Hepatocyte (in vitro differentiated cells): ENCODE measurements around the gene ACAN. TPM values are rescaled to one million over a fixed set of nuclear protein-coding genes. Genes with fewer than 3 reads are reported as not detected.

Experiments
- DNase-seq: peaks from one replicate; pipeline ENCODE4 v3.0.0-alpha.2; 2016; ENCODE audit warnings: low spot score
- H2AFZ ChIP-seq: fragments of 200-600 bp; sonication (generic); 2 replicates; pipeline ENCODE4 v1.6.0; 2016; ENCODE audit warnings: antibody characterized with exemption, mild to moderate bottlenecking
- H3K27ac ChIP-seq: fragments of 200-600 bp; sonication (generic); 2 replicates; pipeline ENCODE4 v1.5.1; 2016; ENCODE audit warnings: mild to moderate bottlenecking
- H3K27me3 ChIP-seq: fragments of 200-600 bp; sonication (generic); 2 replicates; pipeline ENCODE4 v1.6.1; 2016
- H3K36me3 ChIP-seq: fragments of 200-600 bp; sonication (generic); replicated peaks from 2 replicates; pipeline ENCODE4 v1.5.1; 2016; ENCODE audit warnings: low read depth; ENCODE audit not compliant: insufficient read depth
- H3K4me1 ChIP-seq: fragments of 200-600 bp; sonication (generic); 2 replicates; pipeline ENCODE4 v1.5.1; 2016; ENCODE audit warnings: mild to moderate bottlenecking, moderate library complexity; ENCODE audit not compliant: insufficient read depth
- H3K4me2 ChIP-seq: fragments of 200-600 bp; sonication (generic); 2 replicates; pipeline ENCODE4 v1.6.0; 2016
- H3K4me3 ChIP-seq: fragments of 200-600 bp; sonication (generic); 2 replicates; pipeline ENCODE4 v1.5.1; 2016; ENCODE audit warnings: mild to moderate bottlenecking
- H3K79me2 ChIP-seq: fragments of 200-600 bp; sonication (generic); 2 replicates; pipeline ENCODE4 v1.6.0; 2017; ENCODE audit warnings: mild to moderate bottlenecking
- H3K9me2 ChIP-seq: fragments of 200-600 bp; sonication (generic); replicated peaks from 2 replicates; pipeline ENCODE4 v1.6.0; 2017; ENCODE audit warnings: mild to moderate bottlenecking; ENCODE audit not compliant: insufficient read depth
- H3K9me3 ChIP-seq: fragments of 200-600 bp; sonication (generic); 2 replicates; pipeline ENCODE4 v1.5.1; 2016; ENCODE audit warnings: low read depth, mild to moderate bottlenecking
- H4K20me1 ChIP-seq: fragments of 200-600 bp; sonication (generic); 2 replicates; pipeline ENCODE4 v1.6.0; 2016; ENCODE audit warnings: mild to moderate bottlenecking; ENCODE audit not compliant: insufficient read depth, poor library complexity, severe bottlenecking
- CTCF ChIP-seq: fragments of 200-600 bp; sonication (generic); IDR thresholded peaks from 2 replicates; pipeline ENCODE4 v1.5.1; 2016; ENCODE audit warnings: antibody characterized with exemption, mild to moderate bottlenecking; ENCODE audit not compliant: poor library complexity
- EZH2 ChIP-seq: fragments of 200-600 bp; sonication (generic); IDR thresholded peaks from 2 replicates; pipeline ENCODE4 v1.6.1; 2016; ENCODE audit warnings: antibody characterized with exemption, mild to moderate bottlenecking, borderline replicate concordance
- EZH2phosphoT487 ChIP-seq: fragments of 200-600 bp; sonication (generic); IDR thresholded peaks from one replicate; pipeline ENCODE4 v1.6.1; 2018; ENCODE audit warnings: antibody characterized with exemption, mild to moderate bottlenecking, low read depth, moderate library complexity; ENCODE audit not compliant: unreplicated experiment, severe bottlenecking
- WGBS: methylation state at CpG from one replicate; pipeline ENCODE4 v1.1.6; 2016; ENCODE audit warnings: low lambda C conversion rate; ENCODE audit errors: missing lambda C conversion rate; 5-methylcytosine and 5-hydroxymethylcytosine counted together
- polyA plus RNA-seq: library from polyadenylated mRNA; unstranded; fragments of >200 nt; fragmentation: Nextera tagmentation; extraction: Ambion mirVana; gene quantifications from 2 replicates; pipeline ENCODE4 v1.2.1, GENCODE V29; 2016
- total RNA-seq: library from RNA; depleted of rRNA; stranded (reverse); fragments of >200 nt; gene quantifications from 2 replicates; pipeline ENCODE4 v1.2.3, GENCODE V29; 2014

The ACAN gene
- total and polyA plus RNA-seq, 2 experiments from 2014 or later = 0.20 to 0.34 TPM

DNA sequence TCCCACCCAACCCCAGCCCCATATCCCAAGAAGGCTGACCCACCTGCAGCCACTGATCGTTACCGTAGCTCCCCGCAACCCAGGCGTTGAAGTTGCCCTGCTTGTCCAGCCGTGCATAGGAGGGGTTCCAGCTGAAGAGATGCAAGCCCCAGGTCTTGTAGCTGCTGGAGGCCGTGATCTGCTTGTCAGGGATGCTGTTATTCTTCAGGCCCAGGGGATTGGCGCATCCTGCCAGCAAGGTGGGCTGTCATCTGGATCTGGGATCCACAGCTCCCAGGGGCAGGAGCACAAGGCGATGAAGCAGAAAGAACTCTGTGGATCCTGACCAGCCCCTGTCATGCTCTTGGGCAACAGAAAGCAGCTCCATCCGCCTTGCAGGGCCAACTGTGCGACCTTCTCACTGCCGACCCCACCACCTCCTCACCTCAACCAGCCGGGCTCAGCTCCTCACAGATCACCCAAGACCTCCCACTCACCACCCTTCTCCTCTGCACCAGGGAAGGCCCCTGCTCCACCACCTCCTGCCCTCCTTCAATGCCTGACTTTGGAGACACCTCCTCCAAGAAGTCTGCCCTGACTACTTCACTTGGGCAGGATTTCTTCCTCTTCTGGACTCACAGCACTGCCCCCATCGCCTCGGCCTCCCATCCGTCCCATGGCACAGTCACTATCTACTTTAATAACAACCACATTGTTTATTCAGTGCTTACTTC, 98.4 kb downstream of the ACAN start:
- TF ChIP-seq CTCF (no peak), EZH2 (no peak), EZH2phosphoT487 (no peak)
- Histone ChIP-seq H3K4me2 (no peak overlapping the region), H2AFZ (no peak overlapping the region), H3K27me3 (no peaks in the 10 kb centered on the region), H3K9me3 (no peaks in the 10 kb centered on the region), H3K36me3 (no peaks in the 10 kb centered on the region), H3K79me2 (peaks cover 8% of the 10 kb centered on the region), H3K9me2 (no peaks in the 10 kb centered on the region), H4K20me1 (no peaks in the 10 kb centered on the region), H3K27ac (no peak overlapping the region), H3K4me1 (peaks cover 7% of the 10 kb centered on the region), H3K4me3 (no peak overlapping the region)
- WGBS = 92% methylated on average over 15 of the region's 15 CpGs
- DNase-seq = no peak

- no peak for DNase-seq
- no peaks in the 10 kb centered on the region for H4K20me1 ChIP-seq
Observed at GRCh38 chr15:88902221-88902835, 99.1 kb downstream of the ACAN start.

GRCh38 chr15:88902846-88903245, 99.6 kb downstream of the ACAN start:
- Histone ChIP-seq H3K4me2 (no peak overlapping the region), H3K27ac (no peak overlapping the region), H3K4me3 (no peak overlapping the region), H3K9me2 (no peaks in the 10 kb centered on the region), H3K27me3 (no peaks in the 10 kb centered on the region), H3K36me3 (no peaks in the 10 kb centered on the region), H3K9me3 (no peaks in the 10 kb centered on the region), H3K4me1 (peaks cover 2% of the 10 kb centered on the region), H4K20me1 (no peaks in the 10 kb centered on the region), H3K79me2 (peaks cover 8% of the 10 kb centered on the region), H2AFZ (no peak overlapping the region)
- no peak for TF ChIP-seq CTCF
- TF ChIP-seq EZH2phosphoT487 = no peak
- TF ChIP-seq EZH2 = no peak
- DNase-seq = no peak
- WGBS = 64% methylated on average over 2 of the region's 2 CpGs

More at GRCh38 chr15:88902221-88902835, 99.1 kb downstream of the ACAN start:
- Histone ChIP-seq H3K9me3 (no peaks in the 10 kb centered on the region), H3K4me1 (peaks cover 7% of the 10 kb centered on the region), H3K27me3 (no peaks in the 10 kb centered on the region), H3K4me3 (no peak overlapping the region), H3K79me2 (peaks cover 8% of the 10 kb centered on the region), H3K27ac (no peak overlapping the region), H3K9me2 (no peaks in the 10 kb centered on the region), H3K4me2 (no peak overlapping the region), H2AFZ (no peak overlapping the region), H3K36me3 (no peaks in the 10 kb centered on the region)
- WGBS = 88% methylated on average over 6 of the region's 6 CpGs
- TF ChIP-seq EZH2phosphoT487 = no peak
- no peak for TF ChIP-seq CTCF
- no peak for TF ChIP-seq EZH2
